GM19351 (cell line): ENCODE results near the gene PDIA6.
"Not testable (repeated sequence)": the region's sequence is repeated elsewhere in the genome, so short reads cannot be mapped to it uniquely, and the experiment has no call there.

Experiments used
- ATAC-seq: cut with Tn5 transposase; IDR thresholded peaks from one replicate; pipeline ENCODE4 v1.9.1; 2021; ENCODE audit warnings: mild to moderate bottlenecking, moderate library complexity; ENCODE audit not compliant: unreplicated experiment

PDIA6 gene

DNA sequence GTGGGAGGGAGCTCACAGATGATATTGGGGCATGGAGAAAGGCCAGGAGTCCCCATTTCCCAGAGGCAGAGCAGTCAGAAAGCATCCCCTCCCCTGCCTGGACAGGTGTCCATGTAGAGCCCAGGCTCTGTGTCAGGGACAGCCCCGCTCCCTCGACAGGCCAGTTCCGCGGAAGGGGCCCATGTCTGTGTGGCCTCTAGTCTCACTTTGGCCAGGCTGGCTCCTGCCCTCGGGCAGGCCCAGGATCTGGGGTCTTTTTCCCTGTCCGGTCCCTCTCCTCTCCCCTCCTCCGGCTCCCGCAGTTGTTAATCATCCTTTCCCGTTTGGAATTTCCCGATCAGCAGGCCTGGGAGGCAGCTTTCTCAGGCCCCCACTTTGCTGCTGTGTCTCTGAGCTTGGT lies 20.4 kb upstream of the PDIA6 start:
- no peak for ATAC-seq

DNA sequence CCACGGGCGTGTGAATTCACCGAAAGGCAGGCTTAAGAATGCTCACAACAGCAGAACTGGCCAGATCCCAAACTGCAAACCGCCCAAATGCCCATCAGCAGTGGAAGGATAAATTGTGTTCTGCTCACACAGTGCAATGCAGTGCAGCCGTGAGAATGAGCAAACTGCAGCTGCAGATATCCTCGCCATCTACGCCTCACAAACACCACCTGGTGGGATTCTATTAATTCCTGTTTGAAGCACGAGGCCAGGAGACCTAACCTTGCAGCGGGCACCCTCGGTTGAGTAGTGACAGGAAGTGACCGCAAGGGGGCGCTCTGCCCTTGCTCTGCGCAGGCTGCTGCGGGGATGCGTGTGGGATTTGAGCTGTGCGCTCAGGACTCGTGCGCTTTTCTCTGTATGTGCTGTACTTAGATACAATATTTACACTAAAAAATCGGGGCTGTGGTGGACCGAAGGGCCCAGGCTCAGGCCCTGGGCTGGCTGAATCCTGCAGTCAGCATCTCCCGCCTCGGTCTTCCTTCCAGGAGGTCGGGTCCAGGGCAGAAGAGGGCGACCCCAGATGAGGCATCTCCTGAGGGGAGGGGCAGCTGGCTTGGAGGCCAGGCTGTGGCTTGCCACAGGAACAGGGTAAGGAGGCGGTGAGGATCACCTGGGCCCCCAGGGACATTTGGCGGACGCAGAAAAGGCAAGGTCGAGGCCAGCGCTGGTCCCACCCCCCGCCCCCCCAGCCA lies 19.8 kb upstream of the PDIA6 start:
- peak; percentile 71 for ATAC-seq

- no peak for ATAC-seq
Observed at GRCh38 chr2:10831400-10831985, 18.9 kb upstream of the PDIA6 start.

DNA sequence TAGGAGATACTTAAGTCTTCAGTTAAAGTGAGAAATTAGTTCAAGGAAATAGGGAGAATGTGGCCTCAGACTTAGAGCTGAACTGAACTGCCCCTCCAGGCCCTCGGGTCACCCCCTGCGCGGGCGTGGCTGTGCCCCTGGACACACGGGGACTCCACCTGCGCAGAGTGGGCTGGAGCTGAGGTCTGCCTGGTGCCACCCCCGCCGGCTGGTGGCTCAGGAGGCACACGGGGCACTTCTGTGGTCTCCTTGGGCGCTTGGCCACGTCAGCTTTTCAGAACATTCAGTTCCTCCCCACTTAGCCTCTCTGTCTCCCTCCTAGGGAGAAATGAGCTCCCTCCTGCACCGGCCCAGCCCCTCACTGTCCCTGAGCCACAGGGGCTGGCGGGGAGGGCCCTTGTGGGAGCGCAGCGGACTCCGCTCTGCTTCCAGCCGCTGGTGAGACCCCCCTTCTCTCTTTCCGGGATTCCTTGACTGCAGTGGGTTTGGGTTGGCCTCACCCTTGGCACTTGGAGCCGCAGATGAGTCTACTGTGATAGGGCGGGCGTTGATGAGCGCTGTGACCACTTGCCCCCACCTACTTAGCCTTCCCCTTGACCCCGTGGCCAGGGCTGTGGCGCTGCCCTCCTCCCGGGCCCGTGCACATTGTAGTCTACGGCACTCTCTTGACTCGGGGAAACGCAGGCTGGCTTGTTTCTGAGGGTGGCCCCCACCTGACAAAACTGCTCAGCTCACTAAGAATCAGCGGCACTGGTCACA lies 18.2 kb upstream of the PDIA6 start:
- no peak for ATAC-seq

GRCh38 chr2:10830203-10830602 lies 17.6 kb upstream of the PDIA6 start:
- no peak for ATAC-seq

DNA sequence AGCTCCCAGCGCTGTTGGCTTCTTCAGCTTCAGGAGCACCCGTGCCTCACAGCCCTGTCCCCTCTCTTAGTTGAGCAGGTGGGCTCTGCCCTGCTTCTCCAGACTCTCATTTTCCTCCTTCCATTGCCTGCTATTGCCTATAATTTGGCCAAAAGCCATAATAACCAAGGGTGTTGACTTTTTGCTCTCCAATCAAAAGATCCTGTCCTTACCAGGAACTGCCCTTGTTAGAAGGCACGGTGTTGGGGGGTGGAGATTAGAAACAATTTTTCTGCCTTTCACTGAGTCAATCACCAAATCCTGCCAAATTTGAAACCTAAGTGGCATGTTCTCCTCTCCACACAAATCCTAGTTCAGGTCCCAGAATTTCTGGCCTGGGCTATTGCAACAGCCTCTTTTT lies 16.7 kb upstream of the PDIA6 start:
- no peak for ATAC-seq

DNA sequence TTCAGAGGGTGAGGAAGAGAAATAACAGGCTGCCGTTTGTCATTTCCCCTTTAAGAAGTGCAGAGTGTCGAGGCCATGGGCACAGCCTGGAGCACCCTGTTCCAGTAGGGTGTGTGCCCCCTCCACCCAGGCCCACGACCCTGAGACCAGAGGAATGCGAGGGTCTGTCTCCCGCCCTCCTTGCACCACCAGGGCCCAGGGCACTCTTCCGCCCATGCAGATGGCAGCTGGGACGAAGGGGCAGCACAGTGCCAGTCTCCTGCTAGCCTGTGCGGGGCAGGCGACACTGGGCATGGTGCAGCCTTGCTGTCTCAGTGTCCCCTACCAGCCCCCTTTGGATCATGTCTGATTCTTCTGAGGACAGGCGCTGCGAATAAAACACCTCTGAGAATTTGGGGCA lies 15.8 kb upstream of the PDIA6 start:
- ATAC-seq = no peak

- no peak for ATAC-seq
Observed at GRCh38 chr2:10826625-10827024, 14.0 kb upstream of the PDIA6 start.

DNA sequence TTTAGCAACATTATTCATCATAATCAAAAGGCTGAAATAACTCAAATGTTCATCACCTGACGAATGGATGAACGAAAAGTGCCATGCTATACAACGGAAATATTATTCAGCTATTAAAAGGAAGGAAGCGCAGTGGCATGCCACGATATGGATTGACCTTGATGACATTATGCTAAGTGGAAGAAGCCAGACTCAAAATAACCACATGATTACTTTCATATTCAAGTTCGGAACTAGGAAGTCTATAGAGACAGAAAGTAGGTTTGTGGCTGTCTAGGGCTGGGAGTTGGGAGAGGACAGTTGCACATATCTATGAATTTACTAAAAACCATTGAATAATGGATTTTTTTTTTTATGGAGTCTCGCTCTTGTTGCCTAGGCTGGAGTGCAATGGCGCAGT lies 13.4 kb upstream of the PDIA6 start:
- no peak for ATAC-seq

DNA sequence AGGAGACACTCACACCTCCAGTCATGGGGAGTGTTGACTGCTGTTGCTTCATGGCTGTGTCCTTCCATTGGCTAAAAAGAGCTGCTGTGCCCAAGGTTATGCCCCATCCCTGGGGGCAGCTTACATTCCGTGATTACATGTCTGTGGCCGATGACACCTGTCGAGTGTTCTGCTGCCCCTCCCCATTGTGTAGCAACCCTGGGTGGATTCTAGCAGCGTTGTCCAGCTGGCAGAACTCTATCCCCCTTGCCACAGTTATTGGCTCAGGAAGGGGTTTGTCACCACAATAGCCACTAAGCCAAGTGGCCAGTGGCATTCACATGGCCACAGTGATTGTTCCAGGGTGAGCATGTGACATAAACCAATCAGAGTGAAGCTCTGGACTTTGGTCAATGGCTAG lies 11.6 kb upstream of the PDIA6 start:
- ATAC-seq = no peak

DNA sequence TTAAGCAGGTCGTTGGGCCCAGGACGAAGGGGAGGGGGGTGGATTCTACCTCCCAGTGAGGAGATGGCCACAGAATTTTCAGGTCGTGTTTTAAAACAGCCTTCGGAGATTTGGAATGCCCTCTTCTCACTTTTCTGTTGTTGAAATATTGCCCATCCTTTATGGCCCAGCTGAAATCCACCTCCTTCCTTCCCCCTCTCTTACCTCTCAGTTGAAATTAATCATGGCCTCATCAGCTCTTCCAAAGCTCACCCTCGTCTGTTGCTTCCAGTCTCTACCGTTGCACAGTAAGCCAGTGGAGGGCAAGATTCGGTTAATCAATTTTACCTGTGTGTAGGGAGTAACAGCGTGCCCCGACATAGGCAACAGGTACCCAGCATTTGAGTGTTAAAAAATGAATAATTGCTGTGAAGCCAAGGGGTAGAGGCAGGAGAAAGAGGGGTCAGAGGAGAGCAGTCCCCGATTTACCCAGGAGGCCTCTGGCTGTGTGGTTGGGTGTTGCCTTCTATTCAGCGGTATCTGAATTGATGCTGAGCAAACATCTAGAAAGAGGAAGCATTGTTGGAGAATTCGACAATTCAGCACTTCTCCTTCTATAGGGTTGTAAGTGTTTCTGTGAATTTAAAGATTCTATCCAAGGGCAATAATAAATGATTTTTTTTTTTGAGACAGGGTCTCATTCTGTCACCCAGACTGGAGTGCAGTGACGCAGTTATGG lies 8.6 kb upstream of the PDIA6 start:
- no peak for ATAC-seq

GRCh38 chr2:10820562-10820961 lies 8.0 kb upstream of the PDIA6 start:
- no peak for ATAC-seq

DNA sequence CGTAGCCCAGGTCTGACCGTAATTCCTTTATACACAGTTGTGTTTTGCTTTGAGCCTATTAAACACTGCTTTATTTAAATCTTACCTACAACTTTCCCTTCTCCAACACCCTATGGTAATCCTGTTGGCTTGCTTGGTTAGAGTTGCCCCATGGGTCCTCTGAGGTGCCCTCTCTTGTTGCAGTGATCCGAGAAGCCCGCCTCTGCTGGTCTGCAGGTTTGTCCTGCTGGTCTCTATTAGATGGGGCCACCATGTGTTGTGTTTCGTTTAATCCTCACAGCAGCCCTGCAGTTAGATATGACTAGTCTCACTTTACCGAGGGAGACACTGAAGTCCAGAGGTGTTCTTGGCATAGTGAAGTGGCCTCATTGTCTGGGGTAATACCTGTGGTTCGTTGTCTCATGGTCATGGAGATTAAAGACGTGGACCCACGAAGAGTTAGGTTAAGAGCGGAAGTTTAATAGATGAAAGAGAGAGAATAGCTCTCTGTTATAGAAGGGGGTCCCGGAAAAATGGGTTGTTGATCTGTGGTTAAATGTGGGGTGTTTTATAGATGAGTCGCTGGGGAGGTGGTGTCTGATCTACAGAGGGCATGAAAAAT lies 7.2 kb upstream of the PDIA6 start:
- ATAC-seq = no peak

GRCh38 chr2:10818984-10819383 lies 6.4 kb upstream of the PDIA6 start:
- no peak for ATAC-seq

- ATAC-seq = not testable (repeated sequence)
Observed at GRCh38 chr2:10818305-10818704, 5.7 kb upstream of the PDIA6 start.

DNA sequence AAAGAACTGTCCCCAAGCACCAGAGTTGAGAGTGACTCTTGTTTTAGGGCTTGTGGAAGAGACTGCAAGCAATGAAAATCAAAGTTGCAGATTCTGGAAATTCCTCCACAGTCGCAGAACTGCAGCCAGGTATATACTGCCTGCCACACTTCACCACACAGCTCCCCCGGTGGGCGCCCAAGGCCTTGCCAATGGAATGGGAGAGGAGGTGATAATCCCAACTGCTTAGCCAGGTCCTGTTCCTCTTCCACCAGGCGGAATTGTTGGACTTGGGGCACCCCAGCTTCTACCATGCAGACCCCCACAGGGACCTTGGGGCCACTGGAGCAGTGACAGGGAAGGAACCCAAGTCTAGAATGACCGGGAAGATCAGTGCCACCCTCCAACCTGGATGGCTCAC lies 4.8 kb upstream of the PDIA6 start:
- no peak for ATAC-seq

- no peak for ATAC-seq
Observed at GRCh38 chr2:10814571-10815331, 2.2 kb upstream of the PDIA6 start.

- ATAC-seq = no peak
Observed at GRCh38 chr2:10814142-10814541, 1.6 kb upstream of the PDIA6 start.

DNA sequence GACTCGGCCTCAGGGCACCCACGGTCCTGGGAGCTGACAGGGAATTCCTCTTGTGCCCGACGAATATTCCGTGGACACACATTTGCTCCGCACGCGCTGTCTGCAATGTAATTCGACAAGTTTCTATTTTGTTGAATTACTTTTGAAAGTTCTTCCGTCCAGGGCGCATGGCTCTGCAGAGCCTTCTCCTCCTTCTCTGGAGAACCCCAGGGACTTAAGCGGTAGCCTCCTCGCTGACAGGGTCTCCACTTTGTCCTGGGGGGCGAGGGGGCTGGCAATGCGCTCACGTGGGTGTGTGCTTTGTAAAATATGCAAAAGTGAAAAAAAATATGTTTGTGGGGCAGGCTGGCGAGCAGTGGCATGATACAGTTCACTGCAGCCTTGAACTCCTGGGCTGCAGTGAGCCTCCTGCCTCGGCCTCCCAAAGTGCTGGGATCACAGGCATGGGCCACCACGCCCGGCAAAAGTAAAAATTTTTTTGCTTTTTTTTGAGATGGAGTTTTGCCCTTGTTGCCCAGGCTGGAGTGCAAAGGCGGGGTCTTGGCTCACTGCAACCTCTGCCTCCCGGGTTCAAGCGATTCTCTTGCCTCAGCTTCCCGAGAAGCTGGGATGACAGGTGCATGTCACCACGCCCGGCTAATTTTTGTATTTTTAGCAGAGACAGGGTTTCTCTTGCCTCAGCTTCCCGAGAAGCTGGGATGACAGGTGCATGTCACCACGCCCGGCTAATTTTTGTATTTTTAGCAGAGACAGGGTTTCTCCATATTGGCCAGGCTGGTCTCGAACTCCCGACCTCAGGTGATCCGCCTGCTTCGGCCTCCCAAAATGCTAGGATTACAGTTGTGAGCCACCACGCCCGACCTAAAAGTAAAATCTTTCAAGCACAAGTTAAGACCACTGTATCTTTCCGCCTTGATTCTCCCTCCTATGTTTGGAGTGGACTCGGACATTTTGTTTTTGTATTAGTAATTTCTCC lies 866 bp upstream of the PDIA6 start:
- ATAC-seq = not testable (repeated sequence)
